Stomach (tissue), 4 donors: ENCODE measurements around the gene RBM23.

ENCODE experiments used
- EP300 ChIP-seq: sonication (generic); formaldehyde crosslinking; IDR thresholded peaks from one replicate; pipeline ENCODE4 v1.6.1; 2017; ENCODE audit warnings: antibody characterized with exemption
- POLR2A ChIP-seq, 4 donors: fragments of 450-650 bp; IDR thresholded peaks; one replicate each; pipeline ENCODE4 v1.6.1; 2016; ENCODE audit warnings: antibody characterized with exemption in 4 of 4, control low read depth in 2 of 4, mild to moderate bottlenecking in 1 of 4, moderate library complexity in 1 of 4

DNA sequence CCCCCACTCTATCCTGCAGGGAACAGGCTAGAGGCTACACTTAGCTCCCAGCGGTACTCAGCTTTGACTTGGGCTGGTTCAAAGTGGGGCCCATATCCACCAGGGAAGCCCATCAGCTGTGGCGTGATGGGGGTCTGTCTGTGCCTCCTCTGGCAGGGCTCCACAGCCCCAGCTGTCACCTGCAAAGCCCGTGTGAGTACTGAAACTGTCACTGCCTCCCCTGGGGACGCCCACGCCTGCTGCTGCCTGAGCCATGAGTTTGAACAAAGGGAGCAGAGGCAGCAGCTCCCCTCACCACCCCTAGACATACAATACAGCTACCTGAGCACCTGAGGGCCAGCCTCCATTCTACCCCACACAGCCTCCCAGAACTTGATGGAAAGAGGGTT is 31.0 kb downstream of the RBM23 start:
- TF ChIP-seq POLR2A (IDR thresholded peaks at IDR 0.05) = no peak
- no peak for TF ChIP-seq EP300
